Nephron progenitor cell (in vitro differentiated cells): ENCODE measurements around the gene AHRR.

Source experiments
- DNase-seq: peaks from one replicate; pipeline ENCODE4 v3.0.0; 2021
- H3K27ac Mint-ChIP-seq: 2 replicates; pipeline ENCODE4 v1.8.0; 2021; ENCODE audit warnings: mild to moderate bottlenecking, moderate library complexity, mixed read lengths
- H3K27me3 Mint-ChIP-seq: 2 replicates; pipeline ENCODE4 v1.8.0; 2021; ENCODE audit warnings: mild to moderate bottlenecking, low read depth, mixed read lengths; ENCODE audit not compliant: poor library complexity
- H3K36me3 Mint-ChIP-seq: 2 replicates; pipeline ENCODE4 v1.8.0; 2021; ENCODE audit warnings: low read depth, mixed read lengths
- H3K4me1 Mint-ChIP-seq: 2 replicates; pipeline ENCODE4 v1.8.0; 2021; ENCODE audit warnings: mixed read lengths
- H3K4me3 Mint-ChIP-seq: 2 replicates; pipeline ENCODE4 v1.8.0; 2021; ENCODE audit warnings: mild to moderate bottlenecking, moderate library complexity, mixed read lengths
- H3K9me3 Mint-ChIP-seq: 2 replicates; pipeline ENCODE4 v1.8.0; 2021; ENCODE audit warnings: mild to moderate bottlenecking, moderate library complexity, mixed read lengths
- CTCF ChIP-seq: fragments of 200-600 bp; sonication (generic); IDR thresholded peaks from 2 replicates; pipeline ENCODE4 v1.5.0; 2021; ENCODE audit warnings: antibody characterized with exemption

The AHRR gene

DNA sequence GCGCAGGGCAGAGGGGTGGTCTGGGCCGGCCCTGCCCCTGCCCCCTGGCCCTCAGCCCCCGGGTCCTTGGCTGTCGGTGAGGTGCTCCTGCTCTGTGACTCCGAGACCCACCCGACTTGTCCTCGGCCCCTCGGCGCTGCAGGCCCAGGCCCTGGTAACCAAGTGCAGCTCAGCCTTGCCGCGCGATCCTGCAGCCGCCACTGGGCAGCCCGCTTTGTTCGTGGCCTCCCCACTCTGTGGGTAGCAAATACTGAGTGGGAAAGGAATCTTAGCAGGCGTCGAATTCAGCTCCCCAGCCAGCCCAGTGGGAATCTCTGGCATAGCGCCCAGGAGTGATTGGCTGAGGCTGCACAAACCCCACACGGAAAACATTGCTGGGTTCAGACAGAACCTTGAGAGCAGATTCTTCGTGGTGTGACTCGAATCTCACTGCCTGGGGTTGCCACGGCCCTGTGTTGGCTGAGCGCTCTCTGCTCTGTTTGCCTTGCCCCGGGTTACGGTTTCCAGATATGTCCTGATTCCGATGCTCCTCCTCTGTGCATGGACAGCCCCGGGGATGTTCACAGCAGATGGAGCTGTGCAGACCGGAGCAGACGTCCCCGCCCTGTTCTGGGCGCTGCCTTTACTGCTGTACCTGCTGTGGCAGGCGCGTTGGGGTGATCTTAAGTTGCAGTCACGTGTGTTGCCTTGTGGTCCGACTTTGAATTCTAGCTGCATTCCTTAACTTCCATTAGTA lies 108.1 kb downstream of the AHRR start:
- Mint-ChIP-seq H3K27me3 (peaks cover 19% of the 10 kb centered on the region), H3K27ac (peak overlapping the region; percentile 60), H3K9me3 (peaks cover 13% of the 10 kb centered on the region), H3K4me3 (no peak overlapping the region), H3K36me3 (no peaks in the 10 kb centered on the region), H3K4me1 (peaks cover 3% of the 10 kb centered on the region)
- no peak for TF ChIP-seq CTCF
- no peak for DNase-seq

DNA sequence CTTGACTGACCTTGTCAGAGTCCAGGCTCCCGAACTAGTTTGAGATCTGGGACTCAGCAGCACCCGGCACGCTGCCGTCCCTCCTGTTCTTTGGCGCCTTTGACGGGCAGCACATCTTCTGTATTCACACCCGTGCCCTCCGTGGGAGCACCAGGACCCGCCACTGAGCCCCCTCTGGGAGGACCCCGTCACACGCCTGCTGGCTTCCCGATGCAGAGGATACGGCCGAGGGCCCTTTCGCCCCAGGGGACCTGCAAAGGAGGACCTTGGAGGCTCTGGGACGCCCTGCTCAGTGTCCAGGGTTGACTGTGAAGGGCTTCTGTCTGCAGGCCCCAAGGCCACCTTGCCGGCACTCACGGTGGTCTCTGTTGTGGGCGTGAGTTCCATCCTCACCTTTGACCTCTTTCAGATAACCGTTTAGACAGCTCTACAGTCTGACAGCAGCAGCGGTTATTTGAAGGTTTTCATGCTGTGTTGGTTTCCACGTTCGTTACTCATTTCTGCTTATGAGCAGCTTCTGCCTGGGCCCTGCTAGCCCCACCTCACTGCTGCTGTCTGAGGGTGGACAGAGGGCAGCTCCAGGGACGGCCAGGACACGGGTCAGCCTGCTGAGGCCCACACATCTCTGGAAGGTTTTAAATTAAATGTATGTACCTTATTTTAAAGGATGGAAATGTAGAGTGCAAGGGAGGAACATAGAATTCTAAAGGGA lies 108.9 kb downstream of the AHRR start:
- Mint-ChIP-seq H3K4me3 (no peak overlapping the region), H3K9me3 (peaks cover 13% of the 10 kb centered on the region), H3K36me3 (no peaks in the 10 kb centered on the region), H3K27me3 (peaks cover 24% of the 10 kb centered on the region), H3K27ac (peak overlapping the region; percentile 60), H3K4me1 (peaks cover 3% of the 10 kb centered on the region)
- no peak for DNase-seq
- TF ChIP-seq CTCF: no peak

GRCh38 chr5:431001-431710 lies 109.6 kb downstream of the AHRR start:
- DNase-seq: peak; percentile 77
- H3K4me3 Mint-ChIP-seq: no peak overlapping the region
- H3K36me3 Mint-ChIP-seq: no peaks in the 10 kb centered on the region
- H3K4me1 Mint-ChIP-seq: peaks cover 3% of the 10 kb centered on the region
- H3K27ac Mint-ChIP-seq: no peak overlapping the region
- H3K9me3 Mint-ChIP-seq: peaks cover 9% of the 10 kb centered on the region
- peaks cover 27% of the 10 kb centered on the region for H3K27me3 Mint-ChIP-seq
- TF ChIP-seq CTCF: peak; percentile 88

DNA sequence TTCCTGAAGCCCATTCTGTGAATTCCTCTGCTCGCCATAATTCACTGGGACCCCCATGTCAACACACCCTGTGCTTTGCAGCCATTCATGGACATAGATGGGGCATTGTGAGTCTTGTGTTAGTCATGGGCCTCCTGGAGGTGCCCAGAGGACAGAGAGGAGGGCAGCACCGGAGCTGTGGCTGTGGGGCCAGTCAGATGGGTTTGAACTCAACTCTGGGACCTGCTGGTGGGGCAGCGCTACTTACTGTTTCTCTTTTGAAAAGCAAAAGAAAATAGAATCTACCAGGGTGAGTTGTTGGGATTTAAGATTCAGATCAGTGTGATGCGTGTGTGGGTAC lies 110.2 kb downstream of the AHRR start:
- Mint-ChIP-seq H3K4me1 (peaks cover 3% of the 10 kb centered on the region), H3K4me3 (no peak overlapping the region), H3K9me3 (peaks cover 4% of the 10 kb centered on the region), H3K27me3 (peaks cover 30% of the 10 kb centered on the region), H3K27ac (no peak overlapping the region), H3K36me3 (no peaks in the 10 kb centered on the region)
- TF ChIP-seq CTCF: no peak
- no peak for DNase-seq

DNA sequence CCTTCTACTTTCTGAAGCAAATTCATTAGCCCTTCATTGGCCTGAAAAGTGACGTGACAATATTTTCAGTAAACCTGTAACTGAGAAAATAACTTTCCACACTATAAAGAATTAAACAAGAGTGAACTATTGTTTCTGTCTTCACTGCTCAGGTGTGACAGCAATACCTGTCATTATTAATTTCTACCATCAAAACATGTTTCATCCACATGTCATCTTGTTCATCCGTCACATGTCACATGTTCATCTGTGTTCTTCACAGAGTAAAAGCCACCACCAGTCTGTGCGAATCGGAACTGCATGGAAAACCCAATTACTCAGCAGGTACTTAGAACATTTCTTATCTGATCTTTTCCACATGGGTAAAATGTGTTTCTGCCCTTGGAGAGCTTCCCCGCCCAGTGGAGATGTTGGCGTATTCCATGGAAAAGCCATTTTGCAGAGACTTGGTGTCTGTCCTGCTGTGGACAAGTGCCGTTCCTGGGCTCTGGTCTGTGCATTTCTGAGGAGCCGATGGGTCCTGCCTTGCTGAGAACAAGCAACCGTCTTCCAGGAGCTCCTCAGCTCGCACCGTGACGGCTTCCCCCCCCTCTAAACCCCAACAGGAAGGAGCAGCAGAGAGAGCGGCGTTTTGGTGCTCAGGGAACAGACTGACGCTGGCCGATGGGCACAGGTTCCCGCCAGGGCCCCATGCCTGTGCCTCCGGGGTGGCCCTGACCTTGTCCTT lies 110.8 kb downstream of the AHRR start:
- Mint-ChIP-seq H3K27ac (no peak overlapping the region), H3K9me3 (no peaks in the 10 kb centered on the region), H3K36me3 (no peaks in the 10 kb centered on the region), H3K4me3 (no peak overlapping the region), H3K27me3 (peaks cover 33% of the 10 kb centered on the region), H3K4me1 (peaks cover 3% of the 10 kb centered on the region)
- no peak for TF ChIP-seq CTCF
- no peak for DNase-seq
